Liver (tissue), 3 donors: ENCODE data around the gene SMIM45.

ENCODE experiments used
- CTCF ChIP-seq: fragments of 150-350 bp; IDR thresholded peaks from 2 replicates; pipeline ENCODE4 v1.5.1; 2017; ENCODE audit warnings: improper control_type of control experiment, low read depth, low read length; ENCODE audit not compliant: missing input control
- GABPA ChIP-seq, 2 donors: IDR thresholded peaks in 1 of 2; conservative IDR thresholded peaks in 1 of 2; 2 replicates each; pipeline ENCODE4 v1.6.1; 2016; ENCODE audit warnings: antibody characterized with exemption in 2 of 2, mild to moderate bottlenecking in 1 of 2, moderate library complexity in 1 of 2
- HNF4A ChIP-seq, 2 donors: conservative IDR thresholded peaks; 2 replicates each; pipeline ENCODE4 v1.6.1; 2016; ENCODE audit warnings: antibody characterized with exemption in 2 of 2, mild to moderate bottlenecking in 2 of 2
- YY1 ChIP-seq: IDR thresholded peaks from 2 replicates; pipeline ENCODE4 v1.6.1; 2016; ENCODE audit warnings: antibody characterized with exemption, mild to moderate bottlenecking
- donor health status: healthy.
- donor health status: healthy.

- TF ChIP-seq YY1 (no peak), GABPA (IDR thresholded peaks at IDR 0.05 in 1 of 2, conservative IDR thresholded peaks at IDR 0.05 in 1 of 2) (no peak), HNF4A (conservative IDR thresholded peaks at IDR 0.05) (no peak), CTCF (no peak)
These were observed 46.3 kb upstream of the SMIM45 start for GRCh38 chr22:41905411-41906202.
